HepG2 (cell line): ENCODE results near the gene MTHFD1. TPM values are rescaled to one million over a fixed set of nuclear protein-coding genes. Genes with fewer than 3 reads are reported as not detected.

Experiments
- ASH2L ChIP-seq: fragments of 300-600, 200-600 bp; sonication (generic); IDR thresholded peaks from 2 replicates; pipeline ENCODE4 v1.7.0; 2017; ENCODE audit warnings: low read depth, mild to moderate bottlenecking, moderate library complexity, mixed read lengths, low read length; ENCODE audit not compliant: insufficient read length
- CEBPG ChIP-seq: IDR thresholded peaks from 2 replicates; pipeline ENCODE4 v1.6.1; 2016
- FOXA1 ChIP-seq, 2 experiments: fragments of 450-650 bp in 1 of 2; sonication (generic) in 1 of 2; formaldehyde crosslinking in 1 of 2; IDR thresholded peaks; 2 replicates each; pipeline versions ENCODE4 v1.4.0 to v1.6.1; 2016 to 2020; ENCODE audit warnings: missing genetic modification reagents in 1 of 2
- IRF2 ChIP-seq: IDR thresholded peaks from 2 replicates; pipeline ENCODE4 v1.6.1; 2018; ENCODE audit warnings: missing genetic modification reagents, missing compliant biosample characterization
- KDM5B ChIP-seq: sonication (generic); formaldehyde crosslinking; IDR thresholded peaks from 2 replicates; pipeline ENCODE4 v1.4.0; 2020; ENCODE audit warnings: missing genetic modification reagents, mild to moderate bottlenecking, borderline replicate concordance
- KLF9 ChIP-seq: IDR thresholded peaks from 2 replicates; pipeline ENCODE4 v1.6.1; 2016; ENCODE audit warnings: low read depth
- RCOR2 ChIP-seq: IDR thresholded peaks from 2 replicates; pipeline ENCODE4 v1.6.1; 2016; ENCODE audit warnings: missing biosample characterization, missing genetic modification reagents
- XRCC5 ChIP-seq: fragments of 200-400 bp; formaldehyde crosslinking; optimal IDR thresholded peaks from 2 replicates; pipeline ENCODE3; 2017; ENCODE audit warnings: mild to moderate bottlenecking, low read length
- ZIK1 ChIP-seq: sonication (generic); formaldehyde crosslinking; IDR thresholded peaks from 2 replicates; pipeline ENCODE4 v1.5.0; 2020; ENCODE audit warnings: mild to moderate bottlenecking, low read depth, missing genetic modification reagents, borderline replicate concordance
- ZMYM2 ChIP-seq: sonication (generic); formaldehyde crosslinking; IDR thresholded peaks from 2 replicates; pipeline ENCODE4 v1.8.0; 2022; ENCODE audit warnings: mild to moderate bottlenecking, missing genetic modification reagents
- ZMYM3 ChIP-seq: sonication (generic); formaldehyde crosslinking; IDR thresholded peaks from 2 replicates; pipeline ENCODE4 v1.5.1; 2020; ENCODE audit warnings: mild to moderate bottlenecking, missing genetic modification reagents
- ZNF251 ChIP-seq: sonication (generic); formaldehyde crosslinking; IDR thresholded peaks from 2 replicates; pipeline ENCODE4 v1.9.0; 2021; ENCODE audit warnings: mild to moderate bottlenecking, missing genetic modification reagents
- ZNF460 ChIP-seq: sonication (generic); formaldehyde crosslinking; IDR thresholded peaks from 2 replicates; pipeline ENCODE4 v1.5.1; 2020; ENCODE audit warnings: missing genetic modification reagents, mild to moderate bottlenecking, borderline replicate concordance
- polyA plus RNA-seq, 8 experiments: library from polyadenylated mRNA; depleted of rRNA in 3 of 8; stranded (reverse) in 7 of 8; unstranded in 1 of 8; fragments of >200 nt; fragmentation: Illumina TruSeq in 4 of 8; extraction: Trizol in 4 of 8; gene quantifications; 2 replicates each; pipeline versions ENCODE4 v1.2.1 to v1.2.3, GENCODE V29; 2011 to 2016; ENCODE audit warnings: low read depth in 4 of 8, missing spikeins in 1 of 8, mixed read lengths in 1 of 8; ENCODE audit not compliant: insufficient read depth in 1 of 8
- total RNA-seq, 5 experiments: library from RNA; depleted of rRNA; stranded (reverse); fragments of >200 nt; fragmentation: Illumina TruSeq; extraction: Trizol; gene quantifications; 2 replicates each; pipeline ENCODE4 v1.2.3, GENCODE V29; 2016; ENCODE audit warnings: low read depth in 1 of 5
- TF ChIP-seq, protein P1 (sequence below): conservative IDR thresholded peaks from 2 replicates; pipeline ENCODE4 v1.6.1; 2018; ENCODE audit warnings: missing genetic modification reagents
- TF ChIP-seq, protein P2 (sequence below): sonication (generic); formaldehyde crosslinking; IDR thresholded peaks from 2 replicates; pipeline ENCODE4 v1.4.0; 2020; ENCODE audit warnings: low read depth, mild to moderate bottlenecking, missing genetic modification reagents
- TF ChIP-seq, protein P3 (sequence below): sonication (generic); formaldehyde crosslinking; IDR thresholded peaks from 2 replicates; pipeline ENCODE4 v1.4.0; 2020; ENCODE audit warnings: missing genetic modification reagents
- TF ChIP-seq, protein P4 (sequence below): sonication (generic); formaldehyde crosslinking; IDR thresholded peaks from 2 replicates; pipeline ENCODE4 v1.8.1; 2022; ENCODE audit warnings: low read depth, mild to moderate bottlenecking, missing genetic modification reagents
- TF ChIP-seq, protein P5 (sequence below): IDR thresholded peaks from 2 replicates; pipeline ENCODE4 v1.6.1; 2016; ENCODE audit warnings: missing genetic modification reagents, missing compliant biosample characterization

The MTHFD1 gene
- total and polyA plus RNA-seq, 2 of the 13 experiments (the other 11 are each of a cell fraction or from before 2014, with no cell fraction given) = 31.0 to 106 TPM

DNA sequence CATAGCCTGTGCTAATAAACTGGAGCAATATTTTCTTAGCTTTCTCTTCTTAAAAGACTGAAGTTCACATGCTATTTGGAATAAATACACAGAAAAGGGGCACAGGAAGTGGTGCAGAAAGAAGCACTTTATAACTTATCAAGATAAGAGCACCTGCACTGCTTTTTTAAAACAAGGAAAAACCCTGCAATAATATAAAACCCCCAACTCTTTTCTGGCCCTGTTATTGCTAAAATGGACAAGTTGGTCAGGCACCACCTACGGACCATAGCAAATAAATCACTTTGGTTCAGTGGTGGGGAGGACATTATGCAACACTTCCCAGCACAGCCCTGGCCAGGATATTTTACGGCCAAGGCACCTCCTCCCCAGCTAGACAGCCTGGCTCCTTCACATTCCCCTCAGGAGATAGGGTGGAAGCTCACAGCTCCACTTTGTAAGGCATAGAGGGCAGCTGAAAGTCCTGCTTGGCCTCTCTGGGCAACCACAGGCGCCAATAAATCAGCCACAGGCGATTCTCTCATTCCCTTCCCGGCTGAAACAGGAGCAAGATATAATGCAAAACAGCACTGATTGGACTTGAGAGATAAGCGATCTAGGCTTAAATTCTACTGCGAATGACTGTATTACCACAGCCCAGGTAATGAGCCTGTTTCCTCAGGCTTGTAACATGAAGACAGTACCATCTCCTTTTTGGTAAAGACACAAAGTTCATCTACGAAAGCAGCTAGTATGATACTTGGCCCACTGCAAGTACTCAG is 113.4 kb downstream of the MTHFD1 start (continued):
- TF ChIP-seq, protein P1, sequence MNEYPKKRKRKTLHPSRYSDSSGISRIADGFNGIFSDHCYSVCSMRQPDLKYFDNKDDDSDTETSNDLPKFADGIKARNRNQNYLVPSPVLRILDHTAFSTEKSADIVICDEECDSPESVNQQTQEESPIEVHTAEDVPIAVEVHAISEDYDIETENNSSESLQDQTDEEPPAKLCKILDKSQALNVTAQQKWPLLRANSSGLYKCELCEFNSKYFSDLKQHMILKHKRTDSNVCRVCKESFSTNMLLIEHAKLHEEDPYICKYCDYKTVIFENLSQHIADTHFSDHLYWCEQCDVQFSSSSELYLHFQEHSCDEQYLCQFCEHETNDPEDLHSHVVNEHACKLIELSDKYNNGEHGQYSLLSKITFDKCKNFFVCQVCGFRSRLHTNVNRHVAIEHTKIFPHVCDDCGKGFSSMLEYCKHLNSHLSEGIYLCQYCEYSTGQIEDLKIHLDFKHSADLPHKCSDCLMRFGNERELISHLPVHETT = 0 out of 2 replicates have a peak, but pooled peaks have one; percentile 22
- TF ChIP-seq ZNF251 (CRISPR knock-in tag) = no peak
- TF ChIP-seq XRCC5 = peak; percentile 15
- no peak for TF ChIP-seq KDM5B
- TF ChIP-seq FOXA1 (IDR thresholded peaks at IDR 0.05) = no peak
- 0 out of 2 replicates have a peak, but pooled peaks have one; percentile 15 for TF ChIP-seq FOXA1 (CRISPR knock-in tag; IDR thresholded peaks at IDR 0.05)
- TF ChIP-seq, protein P2, sequence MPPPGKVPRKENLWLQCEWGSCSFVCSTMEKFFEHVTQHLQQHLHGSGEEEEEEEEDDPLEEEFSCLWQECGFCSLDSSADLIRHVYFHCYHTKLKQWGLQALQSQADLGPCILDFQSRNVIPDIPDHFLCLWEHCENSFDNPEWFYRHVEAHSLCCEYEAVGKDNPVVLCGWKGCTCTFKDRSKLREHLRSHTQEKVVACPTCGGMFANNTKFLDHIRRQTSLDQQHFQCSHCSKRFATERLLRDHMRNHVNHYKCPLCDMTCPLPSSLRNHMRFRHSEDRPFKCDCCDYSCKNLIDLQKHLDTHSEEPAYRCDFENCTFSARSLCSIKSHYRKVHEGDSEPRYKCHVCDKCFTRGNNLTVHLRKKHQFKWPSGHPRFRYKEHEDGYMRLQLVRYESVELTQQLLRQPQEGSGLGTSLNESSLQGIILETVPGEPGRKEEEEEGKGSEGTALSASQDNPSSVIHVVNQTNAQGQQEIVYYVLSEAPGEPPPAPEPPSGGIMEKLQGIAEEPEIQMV = no peak
- TF ChIP-seq CEBPG (CRISPR knock-in tag) = peak; percentile 94
- TF ChIP-seq ZIK1 (CRISPR knock-in tag) = no peak
- peak; percentile 47 for TF ChIP-seq ASH2L
- TF ChIP-seq, protein P3, sequence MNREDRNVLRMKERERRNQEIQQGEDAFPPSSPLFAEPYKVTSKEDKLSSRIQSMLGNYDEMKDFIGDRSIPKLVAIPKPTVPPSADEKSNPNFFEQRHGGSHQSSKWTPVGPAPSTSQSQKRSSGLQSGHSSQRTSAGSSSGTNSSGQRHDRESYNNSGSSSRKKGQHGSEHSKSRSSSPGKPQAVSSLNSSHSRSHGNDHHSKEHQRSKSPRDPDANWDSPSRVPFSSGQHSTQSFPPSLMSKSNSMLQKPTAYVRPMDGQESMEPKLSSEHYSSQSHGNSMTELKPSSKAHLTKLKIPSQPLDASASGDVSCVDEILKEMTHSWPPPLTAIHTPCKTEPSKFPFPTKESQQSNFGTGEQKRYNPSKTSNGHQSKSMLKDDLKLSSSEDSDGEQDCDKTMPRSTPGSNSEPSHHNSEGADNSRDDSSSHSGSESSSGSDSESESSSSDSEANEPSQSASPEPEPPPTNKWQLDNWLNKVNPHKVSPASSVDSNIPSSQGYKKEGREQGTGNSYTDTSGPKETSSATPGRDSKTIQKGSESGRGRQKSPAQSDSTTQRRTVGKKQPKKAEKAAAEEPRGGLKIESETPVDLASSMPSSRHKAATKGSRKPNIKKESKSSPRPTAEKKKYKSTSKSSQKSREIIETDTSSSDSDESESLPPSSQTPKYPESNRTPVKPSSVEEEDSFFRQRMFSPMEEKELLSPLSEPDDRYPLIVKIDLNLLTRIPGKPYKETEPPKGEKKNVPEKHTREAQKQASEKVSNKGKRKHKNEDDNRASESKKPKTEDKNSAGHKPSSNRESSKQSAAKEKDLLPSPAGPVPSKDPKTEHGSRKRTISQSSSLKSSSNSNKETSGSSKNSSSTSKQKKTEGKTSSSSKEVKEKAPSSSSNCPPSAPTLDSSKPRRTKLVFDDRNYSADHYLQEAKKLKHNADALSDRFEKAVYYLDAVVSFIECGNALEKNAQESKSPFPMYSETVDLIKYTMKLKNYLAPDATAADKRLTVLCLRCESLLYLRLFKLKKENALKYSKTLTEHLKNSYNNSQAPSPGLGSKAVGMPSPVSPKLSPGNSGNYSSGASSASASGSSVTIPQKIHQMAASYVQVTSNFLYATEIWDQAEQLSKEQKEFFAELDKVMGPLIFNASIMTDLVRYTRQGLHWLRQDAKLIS = no peak
- TF ChIP-seq ZMYM2 (CRISPR knock-in tag) = no peak
- no peak for TF ChIP-seq ZNF460 (CRISPR knock-in tag)
- TF ChIP-seq KLF9 = 0 out of 2 replicates have a peak, but pooled peaks have one; percentile 26
- TF ChIP-seq RCOR2 (CRISPR knock-in tag) = 0 out of 2 replicates have a peak, but pooled peaks have one; percentile 32
- TF ChIP-seq, protein P4, sequence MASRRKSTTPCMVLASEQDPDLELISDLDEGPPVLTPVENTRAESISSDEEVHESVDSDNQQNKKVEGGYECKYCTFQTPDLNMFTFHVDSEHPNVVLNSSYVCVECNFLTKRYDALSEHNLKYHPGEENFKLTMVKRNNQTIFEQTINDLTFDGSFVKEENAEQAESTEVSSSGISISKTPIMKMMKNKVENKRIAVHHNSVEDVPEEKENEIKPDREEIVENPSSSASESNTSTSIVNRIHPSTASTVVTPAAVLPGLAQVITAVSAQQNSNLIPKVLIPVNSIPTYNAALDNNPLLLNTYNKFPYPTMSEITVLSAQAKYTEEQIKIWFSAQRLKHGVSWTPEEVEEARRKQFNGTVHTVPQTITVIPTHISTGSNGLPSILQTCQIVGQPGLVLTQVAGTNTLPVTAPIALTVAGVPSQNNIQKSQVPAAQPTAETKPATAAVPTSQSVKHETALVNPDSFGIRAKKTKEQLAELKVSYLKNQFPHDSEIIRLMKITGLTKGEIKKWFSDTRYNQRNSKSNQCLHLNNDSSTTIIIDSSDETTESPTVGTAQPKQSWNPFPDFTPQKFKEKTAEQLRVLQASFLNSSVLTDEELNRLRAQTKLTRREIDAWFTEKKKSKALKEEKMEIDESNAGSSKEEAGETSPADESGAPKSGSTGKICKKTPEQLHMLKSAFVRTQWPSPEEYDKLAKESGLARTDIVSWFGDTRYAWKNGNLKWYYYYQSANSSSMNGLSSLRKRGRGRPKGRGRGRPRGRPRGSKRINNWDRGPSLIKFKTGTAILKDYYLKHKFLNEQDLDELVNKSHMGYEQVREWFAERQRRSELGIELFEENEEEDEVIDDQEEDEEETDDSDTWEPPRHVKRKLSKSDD (CRISPR knock-in tag) = 0 out of 2 replicates have a peak, but pooled peaks have one; percentile 34
- TF ChIP-seq, protein P5, sequence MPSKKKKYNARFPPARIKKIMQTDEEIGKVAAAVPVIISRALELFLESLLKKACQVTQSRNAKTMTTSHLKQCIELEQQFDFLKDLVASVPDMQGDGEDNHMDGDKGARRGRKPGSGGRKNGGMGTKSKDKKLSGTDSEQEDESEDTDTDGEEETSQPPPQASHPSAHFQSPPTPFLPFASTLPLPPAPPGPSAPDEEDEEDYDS (CRISPR knock-in tag) = 0 out of 2 replicates have a peak, but pooled peaks have one; percentile 15
- TF ChIP-seq IRF2 (CRISPR knock-in tag) = peak; percentile 9; the same call in 1 of the 2 replicates
- TF ChIP-seq ZMYM3 = 0 out of 2 replicates have a peak, but pooled peaks have one; percentile 33
